Fibroblast of mammary gland (primary cell): Measurements from ENCODE around the gene HIPK4.

Source experiments
- DNase-seq: peaks from one replicate; pipeline ENCODE4 v3.0.0-alpha.2; 2010; ENCODE audit warnings: low read depth
- H3K4me3 ChIP-seq: 2 replicates; pipeline ENCODE4 v1.5.1; 2011; ENCODE audit warnings: low read depth, mild to moderate bottlenecking, low read length, moderate library complexity; ENCODE audit not compliant: control insufficient read depth
- TF ChIP-seq, protein P1 (sequence below): conservative IDR thresholded peaks from 2 replicates; pipeline ENCODE4 v1.5.1; 2011; ENCODE audit warnings: low read depth, low read length, inconsistent platforms; ENCODE audit not compliant: control insufficient read depth, insufficient read depth

Gene HIPK4

DNA sequence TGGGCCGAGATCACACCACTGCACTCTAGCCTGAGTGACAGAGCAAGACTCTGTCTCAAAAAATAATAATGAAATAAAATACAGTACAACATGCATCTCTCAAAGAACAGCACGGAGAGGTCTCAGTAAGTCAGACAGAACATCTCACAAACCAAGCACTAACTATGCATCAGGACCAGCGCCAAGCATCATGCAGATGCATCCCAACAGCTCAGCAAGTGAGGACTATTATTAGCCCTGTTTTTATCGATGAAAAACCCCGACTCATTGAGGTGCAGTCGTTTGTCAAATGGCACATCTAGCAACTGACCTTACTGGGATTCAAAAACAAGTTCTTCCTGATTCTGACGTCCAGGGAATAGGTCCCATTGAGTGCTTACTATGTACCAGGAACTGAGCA is 45.6 kb downstream of the HIPK4 start:
- H3K4me3 ChIP-seq = no peak overlapping the region
- no peak for DNase-seq
- TF ChIP-seq, protein P1, sequence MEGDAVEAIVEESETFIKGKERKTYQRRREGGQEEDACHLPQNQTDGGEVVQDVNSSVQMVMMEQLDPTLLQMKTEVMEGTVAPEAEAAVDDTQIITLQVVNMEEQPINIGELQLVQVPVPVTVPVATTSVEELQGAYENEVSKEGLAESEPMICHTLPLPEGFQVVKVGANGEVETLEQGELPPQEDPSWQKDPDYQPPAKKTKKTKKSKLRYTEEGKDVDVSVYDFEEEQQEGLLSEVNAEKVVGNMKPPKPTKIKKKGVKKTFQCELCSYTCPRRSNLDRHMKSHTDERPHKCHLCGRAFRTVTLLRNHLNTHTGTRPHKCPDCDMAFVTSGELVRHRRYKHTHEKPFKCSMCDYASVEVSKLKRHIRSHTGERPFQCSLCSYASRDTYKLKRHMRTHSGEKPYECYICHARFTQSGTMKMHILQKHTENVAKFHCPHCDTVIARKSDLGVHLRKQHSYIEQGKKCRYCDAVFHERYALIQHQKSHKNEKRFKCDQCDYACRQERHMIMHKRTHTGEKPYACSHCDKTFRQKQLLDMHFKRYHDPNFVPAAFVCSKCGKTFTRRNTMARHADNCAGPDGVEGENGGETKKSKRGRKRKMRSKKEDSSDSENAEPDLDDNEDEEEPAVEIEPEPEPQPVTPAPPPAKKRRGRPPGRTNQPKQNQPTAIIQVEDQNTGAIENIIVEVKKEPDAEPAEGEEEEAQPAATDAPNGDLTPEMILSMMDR = no peak

DNA sequence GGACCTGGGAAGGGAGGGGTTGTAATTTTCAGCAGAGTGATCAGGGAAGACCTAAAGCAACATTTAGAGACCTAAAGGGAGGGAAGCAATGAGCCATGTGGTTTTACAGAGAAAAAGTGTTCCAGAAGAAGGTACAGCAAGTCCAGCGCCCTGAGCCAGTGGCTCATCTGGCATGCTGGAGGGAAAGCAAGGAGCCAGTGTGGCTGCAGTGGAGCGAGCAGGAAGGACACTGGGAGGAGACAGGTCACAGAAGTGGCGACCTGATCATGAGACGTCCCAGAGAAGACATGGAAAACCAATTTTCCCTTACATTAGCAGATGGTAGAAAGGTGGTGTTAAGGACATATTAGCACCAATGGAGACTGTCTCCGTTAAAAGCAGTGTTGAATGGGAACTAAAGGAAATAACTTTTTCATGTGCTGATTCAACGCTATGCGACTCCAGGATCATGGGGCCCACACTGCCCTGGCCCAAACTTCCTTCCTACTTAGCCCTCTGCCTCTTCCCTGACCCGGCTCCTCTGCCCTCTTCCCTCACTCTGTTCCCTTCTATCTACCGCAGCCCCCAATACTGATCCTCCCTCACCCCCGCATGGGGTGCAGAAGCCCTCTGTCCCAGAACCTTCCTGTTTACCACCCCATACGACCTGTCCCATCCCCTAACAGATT is 47.2 kb downstream of the HIPK4 start:
- TF ChIP-seq, protein P1 = no peak
- no peak overlapping the region for H3K4me3 ChIP-seq
- no peak for DNase-seq

DNA sequence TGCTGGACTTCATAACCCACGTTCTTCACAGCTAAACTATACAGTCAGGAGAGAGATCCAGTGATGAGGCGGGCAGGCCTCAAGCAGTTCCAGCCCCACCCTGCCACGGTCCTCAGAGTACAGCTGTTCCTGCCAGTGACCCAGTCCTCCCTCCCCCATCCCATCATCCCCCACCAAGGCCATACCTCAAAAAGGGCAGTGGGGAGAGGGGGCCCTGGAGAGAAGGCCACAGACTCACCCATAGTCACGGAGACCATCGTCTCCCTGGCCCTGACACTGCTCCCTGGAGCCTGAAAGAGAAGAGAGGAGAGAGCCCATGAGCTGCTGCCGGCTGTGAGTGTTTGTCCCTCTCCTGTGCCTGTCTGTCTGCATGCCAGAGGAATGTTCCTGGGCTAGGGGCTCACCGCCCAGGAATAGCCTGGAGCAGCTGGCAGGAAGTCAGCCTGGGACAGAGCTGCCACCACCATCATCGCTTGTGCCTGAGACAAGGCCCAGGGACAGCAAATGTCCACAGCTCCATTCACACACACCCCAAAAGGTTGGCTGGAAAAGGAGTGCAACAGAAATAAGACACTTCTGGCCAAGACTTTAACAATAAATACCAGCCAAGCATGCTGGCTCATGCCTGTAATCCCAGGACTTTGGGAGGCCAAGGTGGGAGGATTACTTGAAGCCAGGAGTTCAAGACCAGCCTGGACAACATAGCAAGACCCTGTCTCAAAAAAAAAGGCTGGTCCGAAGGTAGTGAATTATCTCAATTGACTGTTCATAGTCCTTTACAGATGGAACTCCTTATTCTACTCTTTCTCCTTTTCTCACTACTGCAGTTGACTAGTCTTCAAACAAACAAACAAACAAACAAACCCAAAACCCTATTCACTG is 48.1 kb downstream of the HIPK4 start:
- TF ChIP-seq, protein P1 = no peak
- no peak overlapping the region for H3K4me3 ChIP-seq
- DNase-seq = no peak

DNA sequence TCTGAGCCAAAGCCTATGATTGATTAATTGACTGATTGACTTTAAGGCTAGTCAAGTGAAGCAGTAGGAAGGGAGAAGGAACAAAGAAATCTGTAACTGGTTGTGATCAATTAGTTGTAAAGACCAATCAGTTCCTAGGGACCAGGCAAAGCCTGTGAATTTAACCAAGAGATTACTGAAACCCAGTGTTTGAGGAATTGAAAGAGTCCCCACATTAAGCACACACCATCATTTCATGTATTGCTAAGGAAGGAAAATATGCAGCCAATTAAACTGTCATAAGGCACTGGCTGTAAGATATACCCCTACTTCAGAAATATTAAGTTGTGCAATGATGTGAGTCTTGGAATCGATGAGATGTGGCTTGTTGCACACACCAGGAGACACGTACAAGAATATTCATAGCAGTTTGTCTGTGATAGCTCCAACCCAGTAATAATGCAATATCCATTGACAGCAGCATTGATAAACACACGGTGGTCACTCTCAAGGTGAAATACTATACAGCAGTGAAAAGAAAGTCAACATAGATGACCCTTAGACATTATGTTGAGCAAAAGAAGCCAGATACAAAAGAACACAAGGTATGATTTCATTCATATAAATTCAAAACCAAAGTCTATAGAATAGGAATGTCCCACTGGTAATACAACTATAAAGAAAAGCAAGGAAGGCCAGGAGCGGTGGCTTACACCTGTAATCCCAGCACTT is 50.8 kb downstream of the HIPK4 start:
- TF ChIP-seq, protein P1 = no peak
- no peak for DNase-seq
- H3K4me3 ChIP-seq = no peak overlapping the region

DNA sequence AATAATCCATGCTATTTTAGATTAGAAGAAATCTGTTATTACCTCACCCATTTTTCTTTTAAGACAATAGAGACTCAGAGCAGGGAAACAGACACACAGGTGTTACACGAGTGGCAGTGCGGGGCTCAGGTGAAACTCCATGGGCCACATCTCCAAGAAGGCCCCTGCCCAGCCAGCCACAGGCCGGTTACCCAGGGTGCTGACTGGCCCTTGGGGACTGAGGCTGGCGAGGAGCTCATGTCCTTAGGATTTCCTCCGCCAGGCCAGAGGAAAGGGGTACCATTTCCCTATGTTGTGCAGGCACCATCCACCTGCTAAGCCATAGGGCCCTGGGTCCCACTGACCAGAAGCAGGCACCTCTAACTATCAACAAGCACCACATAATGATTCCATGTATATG is 52.4 kb downstream of the HIPK4 start:
- no peak overlapping the region for H3K4me3 ChIP-seq
- TF ChIP-seq, protein P1 = no peak
- no peak for DNase-seq

DNA sequence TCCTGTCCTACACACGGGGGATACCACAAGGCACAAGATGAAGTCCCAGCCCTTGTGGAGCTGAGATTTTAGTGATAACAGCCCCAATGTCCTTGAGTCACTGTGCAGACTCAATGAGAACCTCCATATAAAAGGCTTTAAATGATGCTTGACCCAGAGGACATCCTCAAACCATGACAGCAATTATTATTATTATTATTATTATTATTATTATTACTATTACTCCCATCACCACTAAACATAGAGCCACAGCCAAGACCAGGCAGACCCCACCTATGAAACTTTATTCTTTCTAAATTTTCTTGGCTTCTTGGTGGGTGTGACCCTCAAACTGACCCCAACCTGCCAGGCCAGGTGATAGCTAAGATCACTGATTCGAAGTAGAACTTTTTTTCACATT is 52.9 kb downstream of the HIPK4 start:
- no peak overlapping the region for H3K4me3 ChIP-seq
- DNase-seq = no peak
- TF ChIP-seq, protein P1 = no peak
